PC-9 (cell line): Measurements from ENCODE around the gene HES2. TPM values are rescaled to one million over a fixed set of nuclear protein-coding genes. Genes with fewer than 3 reads are reported as not detected.

Experiments used
- BruUV-seq: library from RNA; stranded (reverse); fragments of 400-500 nt; replicated peaks from 2 replicates; lab custom pipeline; 2021; lab: Mats Ljungman, UMichigan
- CTCF ChIA-PET: fragments of 300-600 bp; sonication (Branson Sonifier 250); formaldehyde crosslinking; loops from one replicate; lab custom pipeline; 2022; ENCODE audit warnings: antibody characterized with exemption; lab: Charles Lee
- POLR2A ChIA-PET: fragments of 300-600 bp; sonication (Branson Sonifier 250); formaldehyde crosslinking; loops from one replicate; lab custom pipeline; 2022; ENCODE audit warnings: antibody characterized with exemption; ENCODE audit not compliant: unreplicated experiment; lab: Charles Lee
- DNase-seq, 2 experiments: peaks; one replicate each; pipeline versions ENCODE4 v3.0.0 to v3.0.0-alpha.2; 2015 to 2022; ENCODE audit warnings: mixed read lengths in 1 of 2
- H2AFZ ChIP-seq: fragments of 200-600 bp; sonication (generic); 2 replicates; pipeline ENCODE4 v1.8.1; 2017; ENCODE audit warnings: antibody characterized with exemption
- H3F3A ChIP-seq: fragments of 200-600 bp; sonication (generic); 2 replicates; pipeline ENCODE4 v1.8.1; 2017; ENCODE audit warnings: antibody characterized with exemption, mild to moderate bottlenecking, low read depth; ENCODE audit not compliant: insufficient read depth
- H3K27ac ChIP-seq: fragments of 200-600 bp; sonication (generic); 2 replicates; pipeline ENCODE4 v1.6.1; 2016; ENCODE audit warnings: mixed run types
- H3K27me3 ChIP-seq: fragments of 200-600 bp; sonication (generic); 2 replicates; pipeline ENCODE4 v1.6.1; 2016; ENCODE audit warnings: low read depth, mixed run types; ENCODE audit not compliant: insufficient read depth
- H3K36me3 ChIP-seq: fragments of 200-600 bp; sonication (generic); 2 replicates; pipeline ENCODE4 v1.6.1; 2016; ENCODE audit warnings: low read depth, mixed run types
- H3K4me1 ChIP-seq: fragments of 200-600 bp; sonication (generic); replicated peaks from 2 replicates; pipeline ENCODE4 v1.6.1; 2016; ENCODE audit warnings: mixed run types; ENCODE audit not compliant: insufficient read depth
- H3K4me2 ChIP-seq: fragments of 200-600 bp; sonication (generic); 2 replicates; pipeline ENCODE4 v1.6.1; 2017; ENCODE audit warnings: mixed run types
- H3K4me3 ChIP-seq: fragments of 200-600 bp; sonication (generic); 2 replicates; pipeline ENCODE4 v1.6.1; 2016; ENCODE audit warnings: mixed run types
- H3K79me2 ChIP-seq: fragments of 200-600 bp; sonication (generic); 2 replicates; pipeline ENCODE4 v1.6.1; 2017; ENCODE audit warnings: low read depth, mixed run types
- H3K9me2 ChIP-seq: fragments of 200-600 bp; sonication (generic); 2 replicates; pipeline ENCODE4 v1.8.1; 2017; ENCODE audit warnings: mild to moderate bottlenecking; ENCODE audit not compliant: insufficient read depth
- H3K9me3 ChIP-seq: fragments of 200-600 bp; sonication (generic); 2 replicates; pipeline ENCODE4 v1.8.1; 2016; ENCODE audit warnings: low read depth; ENCODE audit not compliant: insufficient read depth
- H4K20me1 ChIP-seq: fragments of 200-600 bp; sonication (generic); 2 replicates; pipeline ENCODE4 v1.8.1; 2017; ENCODE audit not compliant: insufficient read depth
- EZH2 ChIP-seq: fragments of 200-600 bp; sonication (generic); IDR thresholded peaks from 2 replicates; pipeline ENCODE4 v1.8.0; 2017; ENCODE audit warnings: antibody characterized with exemption, low read depth
- intact Hi-C: fragments of 100-400 bp; cut with micrococcal nuclease; formaldehyde crosslinking; loops from one replicate; pipeline ENCODE4 v1.10.0; 2022; ENCODE audit not compliant: unreplicated experiment
- total RNA-seq: library from RNA; stranded (reverse); gene quantifications from 2 replicates; pipeline ENCODE4 v1.2.3, GENCODE V29; 2021
- TF ChIP-seq, protein P1 (sequence below): fragments of 200-600 bp; sonication (generic); conservative IDR thresholded peaks from 2 replicates; pipeline ENCODE4 v1.6.1; 2017; ENCODE audit warnings: mixed run types, antibody characterized with exemption, mild to moderate bottlenecking, moderate library complexity

HES2 gene
- total RNA-seq, 1 experiment from 2014 or later, result 2.1 TPM

DNA sequence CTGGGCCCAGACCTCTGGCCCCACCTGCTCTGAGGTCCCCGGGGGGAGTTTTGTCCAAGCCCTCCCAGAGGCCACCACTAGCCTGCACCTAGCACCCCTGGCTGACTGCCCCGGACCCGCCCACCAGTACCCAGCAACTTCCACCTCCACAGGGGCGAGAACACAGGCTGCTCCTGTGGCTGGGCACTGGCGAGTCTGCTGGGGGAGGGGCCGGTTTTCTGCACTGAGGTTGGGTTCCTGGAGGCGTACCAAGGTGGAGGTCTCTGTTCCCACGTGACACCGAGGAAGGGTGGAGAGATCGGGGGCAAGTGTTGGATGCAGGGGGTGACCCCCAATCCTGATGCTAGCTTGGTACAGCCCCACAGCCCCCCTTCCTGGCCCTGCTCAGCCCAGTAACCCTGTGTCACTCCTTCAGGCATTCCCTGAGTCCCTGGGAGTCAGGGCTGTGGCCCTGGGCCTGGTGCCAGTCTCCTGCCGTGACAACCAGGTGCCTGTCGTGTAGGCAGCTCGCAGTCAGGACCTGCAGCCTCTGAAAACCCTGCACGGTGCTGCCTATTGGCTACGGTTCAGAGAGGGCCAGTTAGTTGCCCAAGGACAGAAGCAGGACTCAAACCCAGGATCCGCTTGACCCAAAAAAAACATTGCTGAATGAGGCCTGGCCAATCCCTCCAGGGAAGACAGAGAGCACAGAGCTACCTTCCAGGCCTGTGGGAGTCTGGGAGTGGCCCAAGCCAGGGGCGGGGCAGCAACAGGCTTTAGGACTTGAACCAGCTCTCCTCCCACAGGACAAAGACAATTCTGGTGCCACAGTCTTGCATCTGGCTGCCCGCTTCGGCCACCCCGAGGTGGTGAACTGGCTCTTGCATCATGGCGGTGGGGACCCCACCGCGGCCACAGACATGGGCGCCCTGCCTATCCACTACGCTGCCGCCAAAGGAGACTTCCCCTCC, 8.0 kb upstream of the HES2 start:
- Histone ChIP-seq H3K9me2 (no peaks in the 10 kb centered on the region), H3K4me3 (no peak overlapping the region), H3K27me3 (peaks cover 8% of the 10 kb centered on the region; the same call in 1 of the 2 replicates), H3K4me1 (peaks cover 30% of the 10 kb centered on the region), H3K36me3 (no peaks in the 10 kb centered on the region), H2AFZ (no peak overlapping the region), H3K9me3 (no peaks in the 10 kb centered on the region), H3F3A (no peaks in the 10 kb centered on the region; the same call in 1 of the 2 replicates), H3K27ac (no peak overlapping the region), H3K79me2 (no peaks in the 10 kb centered on the region), H4K20me1 (no peaks in the 10 kb centered on the region), H3K4me2 (peak overlapping the region; percentile 46)
- ChIA-PET CTCF (interaction anchor here (0.7 kb wide), 2 partner anchors 9 to 1737 kb away, joined by 4 to 5 read pairs; no protein-coding TSS in a partner anchor), POLR2A (interaction anchor here (0.7 kb wide), 1 partner anchor 79 kb away, joined by 4 read pairs; no protein-coding TSS in a partner anchor)
- BruUV-seq, result no TSS peak
- intact Hi-C loops, result loop anchor here (2.0 to 5.0 kb wide), 2 partner anchors 15 to 75 kb away; no protein-coding TSS in a partner anchor
- TF ChIP-seq EZH2, result no peak
- TF ChIP-seq, protein P1, sequence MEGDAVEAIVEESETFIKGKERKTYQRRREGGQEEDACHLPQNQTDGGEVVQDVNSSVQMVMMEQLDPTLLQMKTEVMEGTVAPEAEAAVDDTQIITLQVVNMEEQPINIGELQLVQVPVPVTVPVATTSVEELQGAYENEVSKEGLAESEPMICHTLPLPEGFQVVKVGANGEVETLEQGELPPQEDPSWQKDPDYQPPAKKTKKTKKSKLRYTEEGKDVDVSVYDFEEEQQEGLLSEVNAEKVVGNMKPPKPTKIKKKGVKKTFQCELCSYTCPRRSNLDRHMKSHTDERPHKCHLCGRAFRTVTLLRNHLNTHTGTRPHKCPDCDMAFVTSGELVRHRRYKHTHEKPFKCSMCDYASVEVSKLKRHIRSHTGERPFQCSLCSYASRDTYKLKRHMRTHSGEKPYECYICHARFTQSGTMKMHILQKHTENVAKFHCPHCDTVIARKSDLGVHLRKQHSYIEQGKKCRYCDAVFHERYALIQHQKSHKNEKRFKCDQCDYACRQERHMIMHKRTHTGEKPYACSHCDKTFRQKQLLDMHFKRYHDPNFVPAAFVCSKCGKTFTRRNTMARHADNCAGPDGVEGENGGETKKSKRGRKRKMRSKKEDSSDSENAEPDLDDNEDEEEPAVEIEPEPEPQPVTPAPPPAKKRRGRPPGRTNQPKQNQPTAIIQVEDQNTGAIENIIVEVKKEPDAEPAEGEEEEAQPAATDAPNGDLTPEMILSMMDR, result no peak
- peak; percentile 69 to 86 for DNase-seq

DNA sequence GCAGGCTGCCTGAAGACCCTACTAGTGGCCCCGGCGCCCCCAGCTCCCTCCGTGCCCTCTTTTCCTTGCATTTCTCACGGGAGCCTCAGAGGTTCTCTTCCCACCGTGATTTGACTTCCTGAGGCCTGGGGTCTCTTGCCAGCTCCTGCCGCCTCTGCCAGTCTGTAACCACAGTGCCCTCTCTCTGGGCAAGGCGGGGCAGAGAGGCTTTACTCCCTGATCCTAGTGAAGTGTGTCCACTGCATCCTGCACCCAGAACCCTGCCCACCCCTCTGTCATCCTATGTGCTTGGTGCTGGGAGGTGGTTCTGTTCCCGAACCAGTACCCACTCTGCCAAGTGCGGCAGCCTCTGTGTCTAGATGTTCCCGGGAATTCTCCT, 7.2 kb upstream of the HES2 start:
- Histone ChIP-seq H3K9me2 (no peaks in the 10 kb centered on the region), H3K4me3 (no peak overlapping the region), H3K36me3 (no peaks in the 10 kb centered on the region), H3K4me2 (0 out of 2 replicates have a peak overlapping the region, but pooled peaks have one; percentile 46), H3F3A (no peaks in the 10 kb centered on the region; the same call in 1 of the 2 replicates), H3K79me2 (no peaks in the 10 kb centered on the region), H3K27ac (no peak overlapping the region), H3K9me3 (no peaks in the 10 kb centered on the region), H4K20me1 (no peaks in the 10 kb centered on the region), H2AFZ (no peak overlapping the region), H3K4me1 (peaks cover 32% of the 10 kb centered on the region), H3K27me3 (peaks cover 8% of the 10 kb centered on the region; the same call in 1 of the 2 replicates)
- intact Hi-C loops, result loop anchor here (2.0 to 5.0 kb wide), 2 partner anchors 14 to 75 kb away; no protein-coding TSS in a partner anchor
- BruUV-seq, result no TSS peak
- ChIA-PET POLR2A (no interaction called here), CTCF (no interaction called here)
- no peak for DNase-seq
- no peak for TF ChIP-seq EZH2
- TF ChIP-seq, protein P1, result no peak

DNA sequence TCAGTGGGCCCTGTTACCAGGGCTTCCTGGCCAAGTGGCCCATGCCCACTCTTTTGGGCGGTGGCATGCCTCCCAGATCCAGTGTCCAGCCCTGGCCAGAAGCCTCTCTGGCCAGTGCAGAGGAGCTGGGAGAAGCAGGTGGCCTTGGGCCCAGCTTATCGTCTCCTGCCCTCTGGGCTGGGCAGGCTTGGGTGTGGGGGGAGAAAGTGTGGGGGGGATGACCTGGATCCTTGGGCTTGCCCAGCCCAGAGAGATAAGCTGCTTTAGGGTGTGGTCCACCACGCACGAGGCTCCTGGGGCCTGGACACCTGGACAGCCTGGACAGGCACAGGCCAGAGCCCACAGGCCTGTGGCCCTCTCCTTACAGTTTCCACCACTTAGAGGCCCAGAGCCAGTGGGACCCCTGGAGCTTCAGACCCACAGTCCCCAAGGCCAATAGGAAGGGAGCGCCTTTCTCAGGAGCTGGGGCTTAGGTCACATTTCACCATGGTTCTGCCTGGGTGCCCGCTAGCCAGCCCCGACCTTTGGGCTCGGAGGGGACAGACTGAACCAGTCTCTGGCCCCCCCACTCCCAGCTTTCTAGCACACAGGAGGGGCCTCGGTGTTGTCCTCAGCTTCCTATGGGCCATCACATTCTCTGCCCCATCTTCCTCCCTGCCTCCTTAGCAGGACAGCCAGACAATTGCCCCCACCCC, 6.7 kb upstream of the HES2 start:
- Histone ChIP-seq H3K27ac (no peak overlapping the region), H3K27me3 (peaks cover 8% of the 10 kb centered on the region; the same call in 1 of the 2 replicates), H4K20me1 (no peaks in the 10 kb centered on the region), H3K79me2 (no peaks in the 10 kb centered on the region), H3K4me1 (peaks cover 32% of the 10 kb centered on the region), H3K4me3 (no peak overlapping the region), H3K9me2 (no peaks in the 10 kb centered on the region), H2AFZ (no peak overlapping the region), H3F3A (no peaks in the 10 kb centered on the region; the same call in 1 of the 2 replicates), H3K9me3 (no peaks in the 10 kb centered on the region), H3K36me3 (no peaks in the 10 kb centered on the region), H3K4me2 (no peak overlapping the region)
- ChIA-PET POLR2A (no interaction called here), CTCF (interaction anchor here (0.5 to 0.6 kb wide), 2 partner anchors 11 to 33 kb away, joined by 3 to 13 read pairs; partner anchors contain the start of gene ACOT7)
- intact Hi-C loops, result loop anchor here (2.0 to 5.0 kb wide), 2 partner anchors 14 to 74 kb away; no protein-coding TSS in a partner anchor
- no peak for TF ChIP-seq EZH2
- TF ChIP-seq, protein P1, result no peak
- DNase-seq, result no peak
- BruUV-seq, result TSS peak; percentile 20
